ENCODE results near the gene RTN4RL1.

RTN4RL1 gene

DNA sequence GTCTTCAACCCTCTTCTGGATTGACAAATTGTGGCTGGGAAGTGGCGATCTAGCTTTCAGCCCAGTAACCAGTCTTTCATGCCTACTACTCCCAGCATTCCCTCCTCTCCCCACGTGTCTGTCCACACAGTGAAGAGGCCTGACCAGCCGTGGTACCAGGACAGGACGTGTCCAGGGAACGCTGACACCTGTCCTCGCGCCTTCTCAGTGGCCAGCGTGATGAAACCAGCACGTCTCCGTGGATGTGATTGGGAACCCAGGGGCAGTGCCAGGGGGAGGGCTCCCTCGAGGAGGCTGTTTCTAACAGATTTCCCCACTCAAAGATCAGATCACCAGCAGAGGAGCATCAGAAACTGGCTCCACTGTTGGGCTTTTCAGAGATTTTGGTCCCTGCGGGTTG is 126.3 kb downstream of the RTN4RL1 start:
- Histone ChIP-seq H3K9me2 (replicated peaks; ENCODE audit: low read depth, low read length) (no peaks in the 10 kb centered on the region), H3K36me3 (ENCODE audit: insufficient read depth, low read length) (peaks cover 49% of the 10 kb centered on the region; the same call in 1 of the 2 replicates), H3K9me3 (ENCODE audit: insufficient read depth, low read depth, low read length) (no peaks in the 10 kb centered on the region), H4K20me1 (ENCODE audit: insufficient read depth, low read length, poor library complexity, severe bottlenecking) (no peaks in the 10 kb centered on the region), H3K4me3 (ENCODE audit: low read length, poor library complexity, severe bottlenecking) (no peak overlapping the region), H3K4me1 (ENCODE audit: insufficient read depth, low read length, poor library complexity, severe bottlenecking) (no peaks in the 10 kb centered on the region), H2AFZ (ENCODE audit: low read length) (no peak overlapping the region), H3K4me2 (ENCODE audit: low read depth, low read length, poor library complexity, severe bottlenecking) (no peak overlapping the region), H3K79me2 (ENCODE audit: insufficient read depth, low read length) (no peaks in the 10 kb centered on the region), H3F3A (ENCODE audit: low read depth) (no peaks in the 10 kb centered on the region), H3K9ac (ENCODE audit: low read depth, low read length, poor library complexity, severe bottlenecking) (no peak overlapping the region), H3K27me3 (ENCODE audit: insufficient read depth, low read length, poor library complexity, severe bottlenecking) (no peaks in the 10 kb centered on the region)
- no peak for TF ChIP-seq EZH2phosphoT487 (IDR thresholded peaks at IDR 0.05; ENCODE audit: borderline replicate concordance)
- TF ChIP-seq, protein P1, sequence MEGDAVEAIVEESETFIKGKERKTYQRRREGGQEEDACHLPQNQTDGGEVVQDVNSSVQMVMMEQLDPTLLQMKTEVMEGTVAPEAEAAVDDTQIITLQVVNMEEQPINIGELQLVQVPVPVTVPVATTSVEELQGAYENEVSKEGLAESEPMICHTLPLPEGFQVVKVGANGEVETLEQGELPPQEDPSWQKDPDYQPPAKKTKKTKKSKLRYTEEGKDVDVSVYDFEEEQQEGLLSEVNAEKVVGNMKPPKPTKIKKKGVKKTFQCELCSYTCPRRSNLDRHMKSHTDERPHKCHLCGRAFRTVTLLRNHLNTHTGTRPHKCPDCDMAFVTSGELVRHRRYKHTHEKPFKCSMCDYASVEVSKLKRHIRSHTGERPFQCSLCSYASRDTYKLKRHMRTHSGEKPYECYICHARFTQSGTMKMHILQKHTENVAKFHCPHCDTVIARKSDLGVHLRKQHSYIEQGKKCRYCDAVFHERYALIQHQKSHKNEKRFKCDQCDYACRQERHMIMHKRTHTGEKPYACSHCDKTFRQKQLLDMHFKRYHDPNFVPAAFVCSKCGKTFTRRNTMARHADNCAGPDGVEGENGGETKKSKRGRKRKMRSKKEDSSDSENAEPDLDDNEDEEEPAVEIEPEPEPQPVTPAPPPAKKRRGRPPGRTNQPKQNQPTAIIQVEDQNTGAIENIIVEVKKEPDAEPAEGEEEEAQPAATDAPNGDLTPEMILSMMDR (conservative IDR thresholded peaks at IDR 0.05; ENCODE audit: low read length), result no peak

DNA sequence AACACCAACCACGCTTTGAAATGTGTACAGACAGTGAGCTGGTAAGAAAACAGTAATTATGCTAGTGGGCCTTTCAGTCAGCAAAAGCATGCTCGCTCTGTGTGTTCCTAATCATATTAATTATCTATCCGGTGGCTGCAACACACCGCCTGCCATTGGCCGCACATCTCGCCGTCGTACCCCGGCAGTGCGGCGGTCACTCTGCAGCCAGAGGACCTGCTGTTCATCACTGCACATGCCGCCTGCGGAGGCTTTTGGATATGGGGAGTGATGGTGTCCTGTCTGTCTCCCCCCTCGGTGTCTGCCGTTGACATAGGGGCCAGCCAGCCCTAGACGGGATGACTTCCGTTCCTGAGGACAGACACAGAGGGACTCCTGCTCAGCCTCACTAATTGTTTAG is 126.8 kb downstream of the RTN4RL1 start:
- H4K20me1 ChIP-seq (ENCODE audit: insufficient read depth, low read length, poor library complexity, severe bottlenecking), result no peaks in the 10 kb centered on the region
- H3K4me1 ChIP-seq (ENCODE audit: insufficient read depth, low read length, poor library complexity, severe bottlenecking), result no peaks in the 10 kb centered on the region
- no peak overlapping the region for H2AFZ ChIP-seq (ENCODE audit: low read length)
- no peaks in the 10 kb centered on the region for H3K79me2 ChIP-seq (ENCODE audit: insufficient read depth, low read length)
- H3K9me2 ChIP-seq (replicated peaks; ENCODE audit: low read depth, low read length), result no peaks in the 10 kb centered on the region
- no peak overlapping the region for H3K9ac ChIP-seq (ENCODE audit: low read depth, low read length, poor library complexity, severe bottlenecking)
- TF ChIP-seq, protein P1 (conservative IDR thresholded peaks at IDR 0.05; ENCODE audit: low read length), result no peak
- no peak for TF ChIP-seq EZH2phosphoT487 (IDR thresholded peaks at IDR 0.05; ENCODE audit: borderline replicate concordance)
- H3K4me2 ChIP-seq (ENCODE audit: low read depth, low read length, poor library complexity, severe bottlenecking), result no peak overlapping the region
- H3K4me3 ChIP-seq (ENCODE audit: low read length, poor library complexity, severe bottlenecking), result no peak overlapping the region
- H3K36me3 ChIP-seq (ENCODE audit: insufficient read depth, low read length), result peaks cover 53% of the 10 kb centered on the region; the same call in 1 of the 2 replicates
- no peaks in the 10 kb centered on the region for H3K9me3 ChIP-seq (ENCODE audit: insufficient read depth, low read depth, low read length)
- H3F3A ChIP-seq (ENCODE audit: low read depth), result no peaks in the 10 kb centered on the region
- H3K27me3 ChIP-seq (ENCODE audit: insufficient read depth, low read length, poor library complexity, severe bottlenecking), result no peaks in the 10 kb centered on the region

DNA sequence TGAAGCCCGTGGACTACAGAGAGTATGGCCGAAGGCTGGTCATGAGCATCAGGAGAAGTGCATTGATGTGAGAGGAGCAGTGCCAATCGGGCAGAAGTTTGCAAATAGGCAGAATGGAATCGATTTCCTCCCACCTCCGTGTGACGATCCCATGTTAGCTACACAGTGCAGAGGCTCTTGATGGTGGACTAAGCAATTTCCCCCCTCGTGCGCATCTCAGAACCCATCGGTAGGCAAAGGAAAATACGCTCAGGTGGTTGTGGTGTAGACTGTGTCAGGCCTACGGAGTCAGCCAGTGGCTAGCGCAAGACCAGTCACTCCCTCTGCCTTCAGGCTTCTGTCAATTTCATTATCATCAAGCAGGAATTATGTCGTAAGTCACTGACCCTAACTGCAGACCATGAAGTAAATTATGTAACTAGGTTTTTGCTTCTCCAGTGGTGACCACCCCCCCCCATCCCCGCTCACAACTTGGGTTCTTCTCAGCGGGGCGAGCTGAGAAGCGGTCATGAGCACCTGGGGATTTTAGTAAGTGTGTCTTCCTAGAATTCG is 128.0 kb downstream of the RTN4RL1 start:
- no peak overlapping the region for H2AFZ ChIP-seq (ENCODE audit: low read length)
- no peaks in the 10 kb centered on the region for H3F3A ChIP-seq (ENCODE audit: low read depth)
- no peak overlapping the region for H3K9ac ChIP-seq (ENCODE audit: low read depth, low read length, poor library complexity, severe bottlenecking)
- no peaks in the 10 kb centered on the region for H3K4me1 ChIP-seq (ENCODE audit: insufficient read depth, low read length, poor library complexity, severe bottlenecking)
- no peaks in the 10 kb centered on the region for H3K79me2 ChIP-seq (ENCODE audit: insufficient read depth, low read length)
- H3K36me3 ChIP-seq (ENCODE audit: insufficient read depth, low read length), result peaks cover 64% of the 10 kb centered on the region; the same call in 1 of the 2 replicates
- no peaks in the 10 kb centered on the region for H3K27me3 ChIP-seq (ENCODE audit: insufficient read depth, low read length, poor library complexity, severe bottlenecking)
- H3K4me3 ChIP-seq (ENCODE audit: low read length, poor library complexity, severe bottlenecking), result no peak overlapping the region
- no peak overlapping the region for H3K4me2 ChIP-seq (ENCODE audit: low read depth, low read length, poor library complexity, severe bottlenecking)
- no peaks in the 10 kb centered on the region for H3K9me3 ChIP-seq (ENCODE audit: insufficient read depth, low read depth, low read length)
- TF ChIP-seq, protein P1 (conservative IDR thresholded peaks at IDR 0.05; ENCODE audit: low read length), result no peak
- no peak for TF ChIP-seq EZH2phosphoT487 (IDR thresholded peaks at IDR 0.05; ENCODE audit: borderline replicate concordance)
- no peaks in the 10 kb centered on the region for H3K9me2 ChIP-seq (replicated peaks; ENCODE audit: low read depth, low read length)
- no peaks in the 10 kb centered on the region for H4K20me1 ChIP-seq (ENCODE audit: insufficient read depth, low read length, poor library complexity, severe bottlenecking)

Data from Loucy (cell line).